K562 (cell line): ENCODE results near the gene AARS1. TPM values are rescaled to one million over a fixed set of nuclear protein-coding genes. Genes with fewer than 3 reads are reported as not detected.

ENCODE experiments used
- ATAC-seq: fragments of 200-7000 bp; cut with Tn5 transposase; 3 replicates; pipeline ENCODE4 v1.9.1; 2020; ENCODE audit warnings: moderate library complexity
- BruUV-seq: library from RNA; stranded (reverse); fragments of 400-500 nt; replicated peaks from 2 replicates; lab custom pipeline; 2021; lab: Mats Ljungman, UMichigan
- CTCF ChIA-PET: fragments of 300-600 bp; formaldehyde crosslinking; extraction: SDS; loops from one replicate; lab custom pipeline; 2021; ENCODE audit warnings: low intra/inter-chr PET ratio; lab: Yijun Ruan, JAX
- POLR2A ChIA-PET: fragments of 300-600, 350-650 bp; sonication (Branson Sonifier 250); formaldehyde crosslinking; extraction: SDS; loops from one replicate; lab custom pipeline; 2021; ENCODE audit warnings: antibody characterized with exemption, inconsistent platforms; lab: Yijun Ruan, JAX
- DNase-seq, 4 experiments: peaks; one replicate each; pipeline versions ENCODE4 v3.0.0 to v3.0.0-alpha.2; 2011 to 2018; ENCODE audit warnings: low spot score in 3 of 4, mixed read lengths in 3 of 4; ENCODE audit errors: extremely low read depth in 1 of 4
- FAIRE-seq: peaks from 2 replicates; lab custom pipeline; 2011; peaks lifted over from hg19 to GRCh38; lab: Jason Lieb, UNC
- H2AFZ ChIP-seq: 2 replicates; pipeline ENCODE4 v1.6.0; 2011; ENCODE audit warnings: low read depth, low read length, control low read depth, inconsistent platforms
- H3K27ac ChIP-seq: fragments of 200-600 bp; 3 replicates; pipeline ENCODE4 v1.8.0; 2011; ENCODE audit warnings: low read depth, mild to moderate bottlenecking, control low read depth, inconsistent platforms, low read length, moderate library complexity, mixed read lengths; ENCODE audit errors: extremely low read depth
- H3K27me3 ChIP-seq, 2 experiments: fragments of 300-600 bp in 1 of 2; 2 replicates in 1 of 2; 3 replicates in 1 of 2; pipeline versions ENCODE4 v1.6.0 to v1.8.0; 2011; ENCODE audit warnings: inconsistent platforms in 2 of 2, low read length in 2 of 2, mild to moderate bottlenecking in 1 of 2, mixed read lengths in 1 of 2, moderate library complexity in 1 of 2; ENCODE audit not compliant: control insufficient read depth in 2 of 2, insufficient read depth in 2 of 2
- H3K36me3 ChIP-seq: fragments of 300-600 bp; 3 replicates; pipeline ENCODE4 v1.8.0; 2011; ENCODE audit warnings: mild to moderate bottlenecking, low read length, inconsistent platforms; ENCODE audit not compliant: control insufficient read depth, insufficient read depth
- H3K4me1 ChIP-seq, 2 experiments: fragments of 200-600 bp in 1 of 2; replicated peaks in 1 of 2; 2 replicates in 1 of 2; 3 replicates in 1 of 2; pipeline versions ENCODE4 v1.5.1 to v1.8.0; 2011; ENCODE audit warnings: inconsistent platforms in 2 of 2, low read length in 2 of 2, mild to moderate bottlenecking in 1 of 2, mixed read lengths in 1 of 2, moderate library complexity in 1 of 2; ENCODE audit not compliant: control insufficient read depth in 2 of 2, insufficient read depth in 2 of 2
- H3K4me2 ChIP-seq: 2 replicates; pipeline ENCODE4 v1.6.1; 2011; ENCODE audit warnings: low read length, control low read depth, inconsistent platforms, mixed read lengths; ENCODE audit not compliant: insufficient read depth
- H3K4me3 ChIP-seq: fragments of 200-600 bp; sonication (generic), shearing (Covaris generic); 2 replicates; pipeline ENCODE4 v1.5.1; 2016; ENCODE audit warnings: control low read depth, inconsistent platforms
- H3K79me2 ChIP-seq: fragments of 200-600 bp; 3 replicates; pipeline ENCODE4 v1.8.0; 2011; ENCODE audit warnings: low read length, inconsistent platforms; ENCODE audit not compliant: control insufficient read depth, insufficient read depth
- H3K9ac ChIP-seq, 2 experiments: 2 replicates each; pipeline versions ENCODE4 v1.6.0 to v1.6.1; 2011; ENCODE audit warnings: low read depth in 2 of 2, low read length in 2 of 2, control low read depth in 1 of 2, inconsistent platforms in 1 of 2, mild to moderate bottlenecking in 1 of 2, mixed read lengths in 1 of 2; ENCODE audit not compliant: insufficient read depth in 1 of 2
- H3K9me1 ChIP-seq: one replicate; pipeline ENCODE4 v1.6.0; 2011; ENCODE audit warnings: inconsistent platforms, mild to moderate bottlenecking, low read length, moderate library complexity; ENCODE audit not compliant: control insufficient read depth, insufficient read depth
- H3K9me3 ChIP-seq: replicated peaks from 2 replicates; pipeline ENCODE4 v1.5.1; 2011; ENCODE audit warnings: low read depth, low read length, inconsistent platforms; ENCODE audit not compliant: control insufficient read depth, insufficient read depth
- H4K20me1 ChIP-seq: replicated peaks from 2 replicates; pipeline ENCODE4 v1.6.1; 2011; ENCODE audit warnings: low read length, inconsistent platforms, mixed read lengths; ENCODE audit not compliant: control insufficient read depth, insufficient read depth
- RCOR1 ChIP-seq, 2 experiments: IDR thresholded peaks; 2 replicates each; pipeline ENCODE4 v1.6.1; 2012; ENCODE audit warnings: low read depth in 2 of 2, low read length in 2 of 2, borderline replicate concordance in 1 of 2, improper control_type of control experiment in 1 of 2
- ZNF407 ChIP-seq: fragments of 450-650 bp; IDR thresholded peaks from 2 replicates; pipeline ENCODE4 v1.6.1; 2016; ENCODE audit warnings: low read depth
- WGBS: fragments of 100-300 bp; shearing (Covaris generic); methylation state at CpG from one replicate; pipeline ENCODE4 v1.1.6; 2016; ENCODE audit warnings: low coverage, mixed read lengths; ENCODE audit not compliant: insufficient coverage; ENCODE audit errors: missing lambda C conversion rate; 5-methylcytosine and 5-hydroxymethylcytosine counted together
- in situ Hi-C: fragments of 300-500 bp; cut with MboI; formaldehyde crosslinking; loops from 4 replicates; pipeline ENCODE4 v1.15.0; 2018; ENCODE audit warnings: inconsistent platforms, mixed read lengths
- intact Hi-C: fragments of 100-400 bp; cut with micrococcal nuclease; formaldehyde crosslinking; loops from 2 replicates; pipeline ENCODE4 v1.14.2; 2022
- polyA plus RNA-seq, 8 experiments: library from polyadenylated mRNA; depleted of rRNA in 4 of 8; stranded (reverse) in 5 of 8; unstranded in 3 of 8; fragments of >200 nt; fragmentation: Nextera tagmentation in 2 of 8; fragmentation: Illumina TruSeq in 1 of 8; extraction: Ambion mirVana in 2 of 8; extraction: Trizol in 1 of 8; gene quantifications; 2 replicates each; pipeline versions ENCODE4 v1.2.1 to v1.2.3, GENCODE V29; 2011 to 2014; ENCODE audit warnings: inconsistent platforms in 1 of 8, missing spikeins in 1 of 8
- total RNA-seq, 7 experiments: library from RNA; depleted of rRNA in 6 of 7; stranded (reverse); fragments of >200 nt in 6 of 7; fragmentation: Illumina TruSeq in 2 of 7; extraction: Trizol in 2 of 7; gene quantifications; 2 replicates each; pipeline versions ENCODE4 v1.2.1 to v1.2.3, GENCODE V29; 2011 to 2021; ENCODE audit warnings: low replicate concordance in 1 of 7

AARS1 gene
- total and polyA plus RNA-seq, 9 of the 15 experiments (the other 6 are each of a cell fraction or from before 2014, with no cell fraction given) = 50.1 to 235 (median 174) TPM

- no TSS peak for BruUV-seq
- intact Hi-C loops = no loop called here
- H4K20me1 ChIP-seq = no peaks in the 10 kb centered on the region
- H3K36me3 ChIP-seq = peaks cover 3% of the 10 kb centered on the region; the same call in 1 of the 3 replicates
- in situ Hi-C loops = no loop called here
- no peak overlapping the region for H3K27ac ChIP-seq
- WGBS = 37% methylated on average over 3 of the region's 3 CpGs
- CTCF ChIA-PET = no interaction called here
- no peaks in the 10 kb centered on the region for H3K4me1 ChIP-seq
- TF ChIP-seq ZNF407 = no peak
- no peak for TF ChIP-seq RCOR1 (IDR thresholded peaks at IDR 0.05; ENCODE audit: borderline replicate concordance in 1 of 2, low read depth in 2 of 2, low read length in 2 of 2)
- no peak for DNase-seq
- H3K4me3 ChIP-seq = no peak overlapping the region
- peaks cover 7% of the 10 kb centered on the region; the same call in 1 of the 2 replicates for H3K9me3 ChIP-seq
- no peak for FAIRE-seq
- no peak for ATAC-seq
- H2AFZ ChIP-seq = no peak overlapping the region
- H3K27me3 ChIP-seq = no peaks in the 10 kb centered on the region
- no peak overlapping the region; a peak in 1 of 4 replicates for H3K9ac ChIP-seq
- H3K79me2 ChIP-seq = peaks cover 23% of the 10 kb centered on the region
- H3K4me2 ChIP-seq = no peak overlapping the region
- H3K9me1 ChIP-seq = no peaks in the 10 kb centered on the region
- POLR2A ChIA-PET = interaction anchor here (1.4 kb wide), 1 partner anchor 10 kb away, joined by 3 read pairs; no protein-coding TSS in a partner anchor
These were observed 15.7 kb upstream of the AARS1 start for GRCh38 chr16:70304892-70305448.
